ENCODE results near the gene LY6G6C. TPM values are rescaled to one million over a fixed set of nuclear protein-coding genes. Genes with fewer than 3 reads are reported as not detected.

Gene LY6G6C
- total and polyA plus RNA-seq, 2 of the 13 experiments (the other 11 are each of a cell fraction or from before 2014, with no cell fraction given), result 0.15 TPM; not detected in 1

DNA sequence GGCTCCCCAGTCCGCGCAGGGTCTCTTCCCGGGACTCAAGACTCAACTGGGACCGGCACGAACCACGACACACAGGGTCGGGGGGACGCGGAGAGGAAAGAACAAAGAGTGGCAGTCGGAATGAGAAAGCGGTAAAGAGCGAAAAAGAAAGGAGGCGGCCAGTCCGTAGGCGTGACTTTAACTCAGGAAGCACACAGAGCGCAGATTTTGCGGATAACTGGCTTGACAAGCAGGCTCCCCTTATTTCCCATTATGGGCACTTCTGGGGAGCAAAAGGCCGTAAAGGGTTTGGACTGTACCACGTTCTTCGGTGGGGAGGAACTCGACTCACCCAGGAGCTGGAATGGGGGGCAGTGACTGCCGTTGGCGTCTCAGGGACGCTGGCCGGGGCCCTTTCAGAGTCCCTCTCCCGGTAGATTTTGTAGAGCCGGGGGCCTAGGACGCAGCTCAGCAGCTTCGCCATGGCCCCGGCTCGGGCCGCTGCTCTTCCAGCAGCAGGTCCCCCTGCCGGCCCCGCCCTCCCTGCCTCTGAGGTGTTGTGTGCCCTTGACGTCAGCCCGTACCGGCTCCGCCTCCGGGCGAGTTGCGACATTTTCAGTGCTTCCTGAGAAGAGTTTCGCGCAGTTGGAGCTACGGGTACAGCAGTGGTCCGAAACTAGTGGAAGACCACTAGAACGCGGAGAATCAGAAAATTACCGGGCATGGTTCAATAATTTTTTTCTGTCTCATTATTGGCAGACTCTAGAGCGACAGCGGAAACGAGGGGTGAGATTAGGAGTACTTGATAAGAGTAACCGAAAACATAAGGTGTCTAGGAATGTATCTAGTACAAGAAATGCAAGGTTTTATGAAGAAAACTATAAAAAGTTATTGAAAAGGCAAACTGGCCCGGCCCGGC, 18.5 kb downstream of the LY6G6C start, which contains the start of gene ABHD16A (continued):
- peak; percentile 34; the same call in 1 of the 2 replicates for TF ChIP-seq AHDC1 (CRISPR knock-in tag; IDR thresholded peaks at IDR 0.05; ENCODE audit: borderline replicate concordance)
- TF ChIP-seq, protein P1, sequence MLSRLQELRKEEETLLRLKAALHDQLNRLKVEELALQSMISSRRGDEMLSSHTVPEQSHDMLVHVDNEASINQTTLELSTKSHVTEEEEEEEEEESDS (CRISPR knock-in tag; IDR thresholded peaks at IDR 0.05; ENCODE audit: borderline replicate concordance), result 0 out of 2 replicates have a peak, but pooled peaks have one; percentile 31
- no peak for TF ChIP-seq DMTF1 (CRISPR knock-in tag; IDR thresholded peaks at IDR 0.05)
- peak; percentile 72; the same call in 1 of the 2 replicates for TF ChIP-seq ZNF749 (CRISPR knock-in tag; IDR thresholded peaks at IDR 0.05; ENCODE audit: borderline replicate concordance)
- TF ChIP-seq ZFP1 (CRISPR knock-in tag; IDR thresholded peaks at IDR 0.05), result peak; percentile 84; the same call in 1 of the 2 replicates
- peak; percentile 60 for TF ChIP-seq KDM5A (IDR thresholded peaks at IDR 0.05; ENCODE audit: borderline replicate concordance, low read length)
- TF ChIP-seq ARNTL (CRISPR knock-in tag; IDR thresholded peaks at IDR 0.05), result peak; percentile 69; the same call in 1 of the 2 replicates
- peak; percentile 91 for TF ChIP-seq CBX1 (IDR thresholded peaks at IDR 0.05; ENCODE audit: low read depth)
- peak; percentile 82; the same call in 1 of the 2 replicates for TF ChIP-seq DDIT3 (CRISPR knock-in tag; IDR thresholded peaks at IDR 0.05)
- peak; percentile 68; the same call in 1 of the 2 replicates for TF ChIP-seq ZNF280B (CRISPR knock-in tag; IDR thresholded peaks at IDR 0.05; ENCODE audit: borderline replicate concordance)
- TF ChIP-seq PLRG1 (conservative IDR thresholded peaks at IDR 0.05), result no peak
- TF ChIP-seq FLYWCH1 (CRISPR knock-in tag; IDR thresholded peaks at IDR 0.05), result no peak
- TF ChIP-seq KDM5B (CRISPR knock-in tag; IDR thresholded peaks at IDR 0.05; ENCODE audit: borderline replicate concordance), result peak; percentile 85
- TF ChIP-seq RBAK (CRISPR knock-in tag; IDR thresholded peaks at IDR 0.05), result no peak
- TF ChIP-seq REXO4 (CRISPR knock-in tag; IDR thresholded peaks at IDR 0.05; ENCODE audit: borderline replicate concordance), result no peak
- TF ChIP-seq ZNF264 (CRISPR knock-in tag; IDR thresholded peaks at IDR 0.05), result peak; percentile 22; the same call in 1 of the 2 replicates
- peak; percentile 88 for TF ChIP-seq PHF20 (CRISPR knock-in tag; IDR thresholded peaks at IDR 0.05)

Data from HepG2 (cell line).